GM18517 (cell line): ENCODE data around the gene FANK1.

Experiments used
- ATAC-seq: cut with Tn5 transposase; IDR thresholded peaks from one replicate; pipeline ENCODE4 v1.9.1; 2021; ENCODE audit warnings: mild to moderate bottlenecking, moderate library complexity; ENCODE audit not compliant: unreplicated experiment

Gene FANK1

DNA sequence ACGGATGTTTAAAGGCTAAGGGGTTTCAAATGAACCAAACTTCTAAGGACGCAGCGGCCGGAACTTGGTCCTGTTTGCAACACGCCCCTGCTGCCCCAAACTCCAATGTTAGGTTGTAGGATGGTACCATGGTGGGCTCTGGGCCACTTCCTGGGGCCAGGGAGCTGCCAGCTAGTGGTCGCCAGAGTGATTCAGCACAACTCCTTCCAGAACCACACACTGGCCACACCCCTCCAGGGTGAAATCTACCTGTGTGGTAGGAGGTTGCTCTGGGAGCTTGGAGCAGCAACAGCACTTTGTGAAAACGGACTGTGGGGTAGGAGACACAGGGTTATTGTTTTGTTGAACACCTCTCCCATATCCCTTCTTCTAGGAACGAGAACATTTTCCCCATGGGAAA lies 161.1 kb downstream of the FANK1 start:
- no peak for ATAC-seq

DNA sequence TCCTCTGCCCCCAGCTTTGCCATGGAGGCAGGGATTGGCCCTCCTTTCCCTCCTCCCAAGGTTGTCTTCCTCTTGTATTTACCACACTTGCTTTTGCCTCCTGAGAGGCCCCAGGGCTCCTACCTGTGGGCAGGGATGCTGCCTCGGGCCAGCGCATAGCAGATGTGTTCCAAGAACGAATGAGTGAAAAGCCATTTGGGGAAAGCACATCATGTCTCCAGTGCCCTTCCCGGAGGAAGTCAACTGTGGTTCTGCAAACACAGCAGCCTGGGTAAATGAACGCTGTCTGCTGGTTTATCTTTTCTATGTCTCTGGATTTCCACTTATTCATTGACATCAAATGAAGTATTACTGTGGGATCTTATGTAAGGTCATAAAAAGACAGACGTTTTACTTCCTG lies 161.7 kb downstream of the FANK1 start:
- no peak for ATAC-seq

DNA sequence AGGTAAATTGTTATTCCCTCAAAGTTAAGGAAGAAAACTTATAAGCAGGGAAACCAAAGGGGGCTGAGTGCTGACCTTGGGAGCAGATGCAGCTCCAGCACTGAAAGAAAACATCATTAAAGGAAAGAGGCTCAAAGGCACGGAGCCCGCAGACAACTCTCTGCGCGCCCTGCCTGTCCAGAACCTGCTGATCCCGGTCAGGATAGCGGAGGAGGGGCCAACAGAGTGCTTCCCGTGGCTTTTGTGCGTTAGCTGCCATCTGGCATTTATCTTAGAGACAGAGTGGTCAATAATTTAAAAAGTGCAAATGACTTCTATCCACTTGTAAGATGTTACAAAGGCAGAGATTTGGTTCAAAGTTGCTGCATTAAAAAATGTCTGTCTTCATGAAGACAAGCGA lies 162.1 kb downstream of the FANK1 start:
- no peak for ATAC-seq
